Mammary epithelial cell (primary cell): Measurements from ENCODE around the gene POU3F1.

Experiments used
- EZH2 ChIP-seq: IDR thresholded peaks from 2 replicates; pipeline ENCODE4 v1.6.1; 2012; ENCODE audit warnings: low read length, inconsistent platforms, borderline replicate concordance
- TF ChIP-seq, protein P1 (sequence below), 2 donors: IDR thresholded peaks in 1 of 2; conservative IDR thresholded peaks in 1 of 2; 2 replicates each; pipeline ENCODE4 v1.5.1; 2011 to 2012; ENCODE audit warnings: inconsistent platforms in 2 of 2, low read length in 2 of 2, mild to moderate bottlenecking in 2 of 2, control low read depth in 1 of 2, low read depth in 1 of 2; ENCODE audit not compliant: insufficient read depth in 1 of 2; ENCODE audit errors: extremely low read depth in 1 of 2

DNA sequence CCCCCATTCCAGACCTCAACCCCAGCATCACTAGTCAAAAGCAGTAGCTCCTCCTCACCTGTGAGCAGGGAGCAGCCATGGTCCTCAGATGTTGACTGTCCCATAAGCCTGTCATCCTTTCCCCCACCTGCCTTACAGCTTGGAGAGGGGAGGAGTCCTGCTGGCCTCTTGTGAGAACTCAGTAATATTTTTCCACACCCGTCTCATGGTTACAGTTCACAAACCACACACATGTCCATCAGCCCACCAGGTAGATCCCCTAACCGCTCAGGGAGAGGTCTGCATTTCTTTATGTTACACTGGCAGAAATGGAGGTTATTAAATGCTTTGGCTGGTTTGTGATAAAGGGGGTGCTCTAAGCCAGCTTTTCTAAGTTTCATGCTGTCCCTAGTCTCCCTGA is 26.3 kb upstream of the POU3F1 start:
- TF ChIP-seq, protein P1, sequence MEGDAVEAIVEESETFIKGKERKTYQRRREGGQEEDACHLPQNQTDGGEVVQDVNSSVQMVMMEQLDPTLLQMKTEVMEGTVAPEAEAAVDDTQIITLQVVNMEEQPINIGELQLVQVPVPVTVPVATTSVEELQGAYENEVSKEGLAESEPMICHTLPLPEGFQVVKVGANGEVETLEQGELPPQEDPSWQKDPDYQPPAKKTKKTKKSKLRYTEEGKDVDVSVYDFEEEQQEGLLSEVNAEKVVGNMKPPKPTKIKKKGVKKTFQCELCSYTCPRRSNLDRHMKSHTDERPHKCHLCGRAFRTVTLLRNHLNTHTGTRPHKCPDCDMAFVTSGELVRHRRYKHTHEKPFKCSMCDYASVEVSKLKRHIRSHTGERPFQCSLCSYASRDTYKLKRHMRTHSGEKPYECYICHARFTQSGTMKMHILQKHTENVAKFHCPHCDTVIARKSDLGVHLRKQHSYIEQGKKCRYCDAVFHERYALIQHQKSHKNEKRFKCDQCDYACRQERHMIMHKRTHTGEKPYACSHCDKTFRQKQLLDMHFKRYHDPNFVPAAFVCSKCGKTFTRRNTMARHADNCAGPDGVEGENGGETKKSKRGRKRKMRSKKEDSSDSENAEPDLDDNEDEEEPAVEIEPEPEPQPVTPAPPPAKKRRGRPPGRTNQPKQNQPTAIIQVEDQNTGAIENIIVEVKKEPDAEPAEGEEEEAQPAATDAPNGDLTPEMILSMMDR (conservative IDR thresholded peaks at IDR 0.05 in 1 of 2, IDR thresholded peaks at IDR 0.05 in 1 of 2; ENCODE audit: extremely low read depth in 1 of 2, insufficient read depth in 1 of 2, low read depth in 1 of 2, low read length in 2 of 2): no peak
- TF ChIP-seq EZH2: no peak
